Forelimb muscle (tissue), 1 donor: ENCODE results near the gene FNDC10. TPM values are rescaled to one million over a fixed set of nuclear protein-coding genes. Genes with fewer than 3 reads are reported as not detected.
"Not testable (repeated sequence)": the region's sequence is repeated elsewhere in the genome, so short reads cannot be mapped to it uniquely, and the experiment has no call there.

Experiments
- DNase-seq: peaks from one replicate; pipeline ENCODE4 v3.0.0-alpha.2; 2013; ENCODE audit warnings: low read depth
- polyA plus RNA-seq: library from polyadenylated mRNA; unstranded; fragments of 120-200 nt; gene quantifications from one replicate; pipeline ENCODE4 v1.2.1, GENCODE V29; 2013; ENCODE audit not compliant: insufficient read length

Gene FNDC10
- polyA plus RNA-seq, 1 donor: 2.0 TPM

- DNase-seq: no peak
These were observed 32.0 kb downstream of the FNDC10 start for GRCh38 chr1:1567891-1568291.

DNA sequence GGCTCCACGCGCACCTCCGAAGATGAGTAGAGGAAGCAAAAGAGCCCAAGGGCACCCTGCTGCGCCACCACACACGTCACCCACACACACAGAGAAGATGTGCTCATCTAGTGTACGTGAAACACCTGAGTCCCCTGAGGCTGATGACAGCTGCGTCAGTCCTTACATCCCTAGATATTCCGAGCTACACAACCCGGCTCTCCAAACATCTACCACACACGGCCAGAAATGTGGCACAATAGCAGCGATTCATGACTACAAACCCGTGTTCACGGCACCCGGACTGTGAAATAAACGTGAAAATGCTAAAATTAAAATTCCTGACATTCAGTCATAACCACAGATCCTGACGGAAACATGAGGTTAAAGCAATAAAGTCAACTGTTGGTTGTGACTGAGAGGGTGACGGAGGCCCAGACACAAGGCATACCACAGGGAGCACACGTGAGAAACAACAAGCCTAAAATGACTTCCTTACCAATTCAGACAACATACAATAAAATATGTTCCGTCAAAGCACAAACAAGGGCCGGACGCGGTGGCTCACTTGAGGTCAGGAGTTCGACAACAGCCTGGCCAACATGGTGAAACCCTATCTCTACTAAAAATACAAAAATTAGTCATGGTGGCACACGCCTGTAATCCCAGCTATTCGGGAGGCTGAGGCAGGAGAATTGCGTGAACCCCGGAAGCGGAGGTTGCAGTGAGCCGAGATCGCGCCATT is 32.6 kb downstream of the FNDC10 start:
- no peak for DNase-seq

DNA sequence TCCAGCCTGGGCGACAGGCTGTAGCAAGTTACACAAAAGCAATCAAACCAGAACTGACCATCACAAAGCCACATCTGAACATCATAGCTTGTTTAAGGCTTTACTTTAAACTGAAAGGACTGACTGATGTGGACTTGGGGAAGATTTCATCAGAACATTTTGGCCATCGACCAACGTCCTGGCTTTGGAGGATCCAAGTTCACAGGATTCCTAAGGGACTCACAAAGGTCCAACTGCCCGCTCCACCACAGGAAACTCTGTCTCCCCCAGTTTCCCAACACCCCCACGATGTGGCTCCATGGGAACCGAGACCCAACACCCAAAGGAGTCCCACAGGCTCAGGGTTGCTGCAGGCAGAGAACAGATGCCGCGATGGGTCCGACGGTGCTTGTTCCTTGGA is 34.6 kb downstream of the FNDC10 start:
- no peak for DNase-seq

DNA sequence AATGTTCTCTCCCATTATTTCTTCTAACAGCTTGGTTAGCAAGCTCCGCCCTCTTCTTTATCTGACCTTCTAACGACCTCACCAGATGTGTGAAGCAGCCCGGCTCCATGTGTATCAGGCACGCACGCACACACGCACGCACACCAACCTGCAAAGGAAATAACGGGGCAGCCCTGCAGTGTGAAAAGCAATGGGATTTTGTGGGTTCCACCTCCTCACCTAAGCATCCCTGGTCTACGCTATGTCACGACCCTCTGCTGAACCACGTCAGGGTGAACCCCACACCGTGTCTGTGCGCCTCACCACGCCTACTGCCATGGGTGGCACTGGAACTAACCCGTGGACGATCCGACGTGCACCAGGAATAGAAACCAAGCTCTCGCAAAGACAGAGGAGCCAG is 35.7 kb downstream of the FNDC10 start:
- no peak for DNase-seq

DNA sequence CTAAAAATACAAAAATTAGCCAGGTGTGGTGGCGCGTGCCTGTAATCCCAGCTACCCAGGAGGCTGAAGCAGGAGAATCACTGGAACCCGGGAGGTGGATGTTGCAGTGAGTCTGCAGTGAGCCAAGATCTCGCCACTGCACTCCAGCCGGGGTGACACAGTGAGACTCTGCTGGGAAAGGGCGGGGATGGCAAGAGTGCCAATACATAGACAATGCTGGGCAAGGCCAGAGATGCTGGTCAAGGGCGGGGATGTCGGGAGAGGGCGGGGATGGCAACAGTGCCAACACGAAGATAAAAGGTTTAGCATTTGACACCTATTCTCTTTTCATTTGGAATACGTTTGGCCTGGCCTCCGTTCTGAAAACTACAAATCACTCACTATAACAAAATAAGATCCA is 36.2 kb downstream of the FNDC10 start:
- no peak for DNase-seq

DNA sequence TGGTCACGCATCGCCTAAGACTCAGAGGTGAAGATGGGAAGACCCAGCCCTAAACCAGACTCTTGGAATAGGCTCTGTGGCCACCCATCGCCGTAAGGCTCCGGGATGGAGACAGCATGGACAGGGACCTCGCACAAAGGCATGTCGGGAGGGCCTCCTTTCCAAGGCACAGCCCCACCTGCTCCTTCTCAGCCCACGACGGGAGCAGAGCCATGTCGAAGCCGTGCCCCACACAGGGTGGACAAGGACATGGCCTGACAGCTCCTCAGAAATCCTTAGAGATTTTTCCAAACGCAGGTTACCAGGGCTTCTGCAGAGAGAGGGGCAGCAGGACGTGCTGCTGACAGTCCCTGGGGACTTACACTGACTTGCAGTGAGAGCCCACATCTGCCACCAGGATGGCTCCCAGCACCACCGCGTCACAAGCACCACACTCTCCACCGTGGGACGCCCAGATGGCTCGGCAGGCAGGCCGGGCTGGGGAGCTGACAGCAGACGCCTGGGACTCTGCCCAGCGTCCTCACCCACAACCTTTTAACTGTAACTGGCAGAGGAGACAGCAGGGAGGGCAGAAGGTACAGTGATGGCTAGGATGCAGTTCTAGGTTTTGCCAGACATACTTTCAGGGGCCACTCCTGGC is 37.3 kb downstream of the FNDC10 start:
- no peak for DNase-seq

- DNase-seq: no peak
These were observed 38.0 kb downstream of the FNDC10 start for GRCh38 chr1:1561801-1562470.

GRCh38 chr1:1560178-1560577 is 39.8 kb downstream of the FNDC10 start:
- DNase-seq: no peak

GRCh38 chr1:1559066-1559465 is 40.9 kb downstream of the FNDC10 start:
- no peak for DNase-seq

DNA sequence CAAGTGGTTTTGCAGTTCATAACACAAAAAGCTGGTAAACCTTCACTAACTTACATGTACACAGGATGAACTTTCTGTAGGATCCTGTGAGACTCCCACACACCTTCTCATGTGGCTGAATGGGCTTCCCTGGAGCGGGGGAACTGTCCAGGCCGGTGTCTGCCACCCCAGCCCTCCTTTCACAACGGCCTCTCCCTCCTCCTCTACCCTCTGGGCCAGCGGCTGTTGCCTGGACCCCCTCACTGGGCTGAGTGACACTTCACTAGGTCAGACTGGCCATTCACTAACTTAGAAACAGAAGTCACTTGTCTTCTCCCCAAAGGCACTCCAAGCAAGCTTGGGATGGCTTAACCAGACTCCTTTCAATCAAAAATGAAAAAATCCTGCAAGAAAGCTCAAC is 41.3 kb downstream of the FNDC10 start:
- no peak for DNase-seq

DNA sequence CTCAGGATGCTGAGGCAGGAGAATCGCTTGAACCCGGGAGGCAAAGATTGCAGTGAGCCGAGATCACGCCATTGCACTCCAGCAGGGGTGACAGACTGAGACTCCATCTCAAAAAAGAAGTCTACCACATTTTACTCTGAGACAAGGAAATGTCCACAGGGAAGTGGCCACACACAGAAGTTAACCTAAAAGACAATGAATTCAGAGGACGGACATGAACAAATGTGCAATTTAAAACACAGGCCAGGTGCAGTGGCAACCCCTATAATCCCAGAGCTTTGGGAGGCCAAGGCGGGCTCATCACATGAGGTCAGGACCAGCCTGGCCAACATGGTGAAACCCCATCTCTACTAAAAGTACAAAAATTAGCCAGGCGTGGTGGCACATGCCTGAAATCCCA is 42.2 kb downstream of the FNDC10 start:
- not testable (repeated sequence) for DNase-seq

GRCh38 chr1:1556961-1557360 is 43.0 kb downstream of the FNDC10 start:
- DNase-seq: not testable (repeated sequence)

GRCh38 chr1:1556505-1556904 is 43.4 kb downstream of the FNDC10 start:
- DNase-seq: no peak

DNA sequence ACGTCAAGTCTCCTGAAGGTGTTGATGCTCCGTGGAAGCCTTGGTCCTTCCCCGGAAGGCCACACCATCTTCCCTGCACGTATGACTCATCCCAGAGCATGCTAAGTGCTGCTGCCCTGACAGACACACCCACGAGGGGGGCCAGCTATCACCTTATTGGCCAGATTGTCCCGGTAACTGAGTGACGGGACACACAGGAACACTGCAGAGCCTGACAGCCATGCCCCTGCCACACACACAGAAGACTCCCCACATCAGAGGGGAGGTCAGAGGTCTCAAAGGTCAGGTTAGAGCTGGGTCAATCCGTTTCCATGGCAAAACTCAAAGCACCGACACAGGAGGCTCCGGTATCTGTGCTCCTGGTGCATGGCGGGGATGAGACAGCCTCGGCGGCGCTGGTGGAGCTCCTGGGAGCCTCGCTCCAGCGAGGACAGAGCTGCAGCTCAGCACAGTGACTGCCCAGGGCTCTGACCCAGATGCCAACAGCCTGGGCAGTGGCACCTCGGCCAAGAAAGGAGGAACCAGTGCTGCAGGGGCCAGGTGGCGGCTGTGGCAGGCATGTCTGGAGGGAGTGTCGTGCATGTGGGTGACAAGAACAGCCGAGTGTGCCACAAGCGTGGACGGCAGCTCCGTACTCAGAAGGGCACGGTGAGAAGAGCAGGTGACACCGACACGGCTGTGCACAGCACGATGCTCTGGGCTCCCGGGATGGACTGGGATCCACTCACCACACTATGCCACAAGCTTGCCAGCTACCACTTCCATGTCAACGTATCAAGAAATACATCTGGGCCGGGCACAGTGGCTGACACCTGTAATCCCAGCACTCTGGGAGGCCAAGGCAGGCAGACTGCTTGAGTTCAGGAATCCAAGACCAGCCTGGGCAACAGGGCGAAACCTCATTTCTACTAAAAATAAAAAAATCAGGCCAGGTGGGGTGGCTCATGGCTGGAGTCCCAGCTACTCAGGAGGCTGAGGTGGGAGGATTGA is 44.7 kb downstream of the FNDC10 start:
- DNase-seq: no peak

- no peak for DNase-seq
These were observed 45.4 kb downstream of the FNDC10 start for GRCh38 chr1:1554550-1554925.

GRCh38 chr1:1553821-1554494 is 46.0 kb downstream of the FNDC10 start:
- no peak for DNase-seq

GRCh38 chr1:1552263-1552639 is 47.7 kb downstream of the FNDC10 start:
- no peak for DNase-seq

- DNase-seq: no peak
These were observed 48.2 kb downstream of the FNDC10 start for GRCh38 chr1:1551524-1552262.

- no peak for DNase-seq
These were observed 49.1 kb downstream of the FNDC10 start for GRCh38 chr1:1550591-1551432.

DNA sequence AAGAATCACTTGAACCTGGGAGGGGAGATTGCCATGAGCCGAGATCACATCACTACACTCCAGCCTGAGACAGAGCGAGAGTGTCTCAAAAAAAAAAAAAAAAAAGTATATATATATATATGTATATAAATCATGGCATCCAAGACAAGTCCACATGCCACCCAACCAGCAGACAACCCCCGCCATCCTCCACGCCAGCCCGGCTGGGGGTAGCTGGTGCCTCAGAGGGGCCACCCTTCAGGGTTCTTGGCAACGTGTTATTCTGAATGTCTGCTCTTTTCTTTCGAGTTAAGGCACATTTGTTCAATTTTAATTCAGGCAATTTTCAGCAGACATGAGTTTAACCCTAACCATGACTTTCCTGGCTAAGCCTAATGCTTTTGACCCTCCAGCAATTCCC is 49.8 kb downstream of the FNDC10 start:
- DNase-seq: no peak
